MG63 (cell line): ENCODE results near the gene WDR7. TPM values are rescaled to one million over a fixed set of nuclear protein-coding genes. Genes with fewer than 3 reads are reported as not detected.

ENCODE experiments used
- DNase-seq: peaks from one replicate; pipeline ENCODE4 v3.0.0-alpha.2; 2020
- H3K27me3 ChIP-seq: fragments of 250-450 bp; sonication (Bioruptor Pico); 2 replicates; pipeline ENCODE4 v1.5.1; 2020; ENCODE audit warnings: mild to moderate bottlenecking, moderate library complexity
- H3K36me3 ChIP-seq: fragments of 250-450 bp; sonication (Bioruptor Pico); 2 replicates; pipeline ENCODE4 v1.5.1; 2020; ENCODE audit warnings: mild to moderate bottlenecking, moderate library complexity
- H3K4me3 ChIP-seq: fragments of 250-450 bp; sonication (Bioruptor Pico); 2 replicates; pipeline ENCODE4 v1.5.1; 2020; ENCODE audit warnings: mild to moderate bottlenecking, moderate library complexity
- H3K9me3 ChIP-seq: fragments of 250-450 bp; sonication (Bioruptor Pico); 2 replicates; pipeline ENCODE4 v1.5.1; 2020; ENCODE audit warnings: mild to moderate bottlenecking, moderate library complexity
- total RNA-seq: library from RNA; depleted of rRNA; stranded (reverse); fragments of >200 nt; shearing (Covaris generic); gene quantifications from 2 replicates; pipeline ENCODE4 v1.2.3, GENCODE V29; 2014; ENCODE audit warnings: low replicate concordance

Gene WDR7
- total RNA-seq, 1 experiment from 2014 or later = 4.0 TPM

DNA sequence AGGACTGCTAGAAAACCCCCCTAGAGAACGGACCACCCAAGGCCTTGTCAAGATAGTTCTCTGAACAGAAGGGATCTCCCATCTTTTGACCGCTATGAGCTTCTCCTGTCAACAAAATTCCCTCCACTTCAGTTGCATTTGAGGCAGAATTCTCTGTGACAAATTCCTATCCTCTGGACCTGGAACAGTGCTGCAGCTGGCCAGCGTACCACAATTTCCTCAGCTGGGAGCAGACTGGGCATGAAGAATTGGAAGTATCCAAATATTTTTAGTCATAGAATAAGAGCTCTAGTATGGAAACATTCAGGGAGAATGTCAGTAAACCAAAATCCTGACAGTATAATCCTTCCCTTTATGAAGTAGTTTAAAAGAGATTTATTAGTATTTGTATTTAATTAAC lies 348.7 kb downstream of the WDR7 start:
- no peak overlapping the region for H3K4me3 ChIP-seq
- DNase-seq = no peak
- H3K36me3 ChIP-seq = no peaks in the 10 kb centered on the region
- H3K27me3 ChIP-seq = no peaks in the 10 kb centered on the region
- H3K9me3 ChIP-seq = no peaks in the 10 kb centered on the region

DNA sequence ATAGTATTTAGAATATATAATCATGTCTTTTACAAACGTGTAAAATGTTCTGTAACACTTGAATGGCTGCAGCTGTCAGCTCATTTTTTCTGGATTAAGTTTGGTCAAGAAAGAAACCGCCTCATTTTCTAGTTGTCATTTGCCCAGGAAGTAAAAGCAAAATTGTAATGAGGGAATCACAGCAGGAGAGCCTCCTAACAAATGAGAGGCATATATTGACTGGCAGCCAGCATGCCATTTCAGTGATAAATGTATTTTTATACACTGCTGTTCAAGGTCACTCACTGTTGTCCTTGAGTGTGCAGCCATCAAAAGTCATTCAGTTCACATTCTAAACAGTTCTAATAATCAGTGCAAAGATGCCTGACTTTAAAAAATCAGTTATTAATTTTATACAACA lies 351.5 kb downstream of the WDR7 start:
- no peaks in the 10 kb centered on the region for H3K36me3 ChIP-seq
- H3K27me3 ChIP-seq = no peaks in the 10 kb centered on the region
- no peak for DNase-seq
- no peak overlapping the region for H3K4me3 ChIP-seq
- H3K9me3 ChIP-seq = no peaks in the 10 kb centered on the region

DNA sequence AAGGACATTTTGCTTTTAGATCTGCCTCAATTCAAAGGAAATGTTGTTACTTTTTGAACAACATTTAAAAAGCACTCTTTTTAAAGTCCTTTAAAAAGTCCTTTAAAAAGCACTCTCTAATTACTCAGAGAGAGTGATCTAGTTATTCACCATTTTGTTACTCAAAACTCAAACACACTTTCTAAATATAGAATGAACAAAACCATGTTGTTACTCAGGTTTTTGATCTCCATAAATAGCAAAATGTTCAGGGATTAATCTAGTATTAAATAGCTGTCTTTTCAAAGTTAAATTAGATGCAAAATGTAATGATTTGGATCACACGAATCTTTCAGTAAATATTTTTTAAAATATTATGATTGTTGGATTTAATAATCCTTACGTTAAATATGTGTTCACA lies 352.2 kb downstream of the WDR7 start:
- no peak for DNase-seq
- no peaks in the 10 kb centered on the region for H3K27me3 ChIP-seq
- H3K36me3 ChIP-seq = no peaks in the 10 kb centered on the region
- no peak overlapping the region for H3K4me3 ChIP-seq
- H3K9me3 ChIP-seq = no peaks in the 10 kb centered on the region

DNA sequence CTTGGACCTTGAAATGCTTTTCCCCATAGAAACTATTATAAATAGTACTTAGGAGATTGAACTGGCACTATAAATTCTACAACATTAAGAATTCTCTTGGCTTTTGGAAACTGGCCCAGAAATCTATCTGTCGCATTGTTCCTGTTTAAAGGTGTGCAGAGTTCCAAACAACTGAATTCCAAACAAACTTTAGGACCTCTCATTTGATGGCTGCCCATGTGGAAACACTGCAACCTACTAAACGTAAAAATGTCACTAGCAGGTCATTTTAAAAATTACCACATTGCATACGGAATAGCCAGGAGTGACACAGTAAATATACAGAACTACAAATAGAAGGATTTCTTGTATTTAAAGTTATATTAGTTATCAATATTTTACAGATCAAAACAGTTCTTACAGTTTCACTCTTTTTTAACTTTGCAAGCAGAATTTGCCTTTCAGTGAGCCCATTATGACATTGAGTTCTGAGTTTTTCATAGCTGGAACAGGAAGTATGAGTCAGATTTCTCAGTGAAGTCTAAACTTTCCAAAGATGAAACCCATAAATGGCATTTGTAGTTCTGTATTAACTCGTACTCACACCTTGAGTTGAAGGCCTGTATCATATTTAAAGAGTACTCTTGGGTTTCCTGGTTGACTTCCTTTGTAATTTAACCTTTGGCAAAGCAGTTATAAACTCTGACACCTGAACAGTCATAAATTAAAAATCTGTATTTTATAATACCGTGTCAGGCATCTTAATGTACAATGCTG lies 353.4 kb downstream of the WDR7 start:
- Histone ChIP-seq H3K4me3 (no peak overlapping the region), H3K27me3 (no peaks in the 10 kb centered on the region), H3K9me3 (no peaks in the 10 kb centered on the region), H3K36me3 (no peaks in the 10 kb centered on the region)
- no peak for DNase-seq

DNA sequence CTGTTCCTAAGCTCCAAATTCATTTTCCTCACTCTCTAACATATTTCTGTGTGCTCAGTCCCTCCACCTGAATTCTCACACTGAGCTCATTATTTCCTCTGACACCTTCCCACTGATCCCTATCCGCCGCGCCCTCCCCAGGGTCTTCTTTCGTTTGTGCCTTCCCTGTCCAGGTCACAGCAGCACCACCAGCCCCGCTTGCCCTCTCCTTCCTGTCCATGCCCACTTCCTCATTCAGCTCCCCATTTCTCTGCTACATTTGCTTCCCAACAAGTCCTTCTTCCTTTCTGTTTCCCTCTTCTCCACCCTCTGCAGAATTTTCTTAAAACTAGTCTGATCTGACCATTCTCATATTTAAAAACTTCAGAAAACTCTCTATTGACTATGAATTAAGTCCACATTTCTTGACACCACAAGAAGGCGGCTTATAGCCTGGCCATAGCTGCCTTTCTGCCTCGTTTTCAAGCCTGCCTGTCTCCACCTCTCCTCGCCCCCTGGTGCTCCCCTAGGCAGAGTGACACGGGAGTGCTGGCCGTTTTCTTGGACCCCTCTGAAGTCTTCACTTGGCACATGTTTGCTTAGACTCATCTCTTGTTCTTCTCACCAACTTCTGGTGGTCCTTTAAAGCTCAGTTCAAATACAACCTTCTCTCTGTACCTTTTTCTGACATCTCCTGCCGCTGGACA lies 357.0 kb downstream of the WDR7 start:
- H3K27me3 ChIP-seq = no peaks in the 10 kb centered on the region
- DNase-seq = no peak
- no peak overlapping the region for H3K4me3 ChIP-seq

DNA sequence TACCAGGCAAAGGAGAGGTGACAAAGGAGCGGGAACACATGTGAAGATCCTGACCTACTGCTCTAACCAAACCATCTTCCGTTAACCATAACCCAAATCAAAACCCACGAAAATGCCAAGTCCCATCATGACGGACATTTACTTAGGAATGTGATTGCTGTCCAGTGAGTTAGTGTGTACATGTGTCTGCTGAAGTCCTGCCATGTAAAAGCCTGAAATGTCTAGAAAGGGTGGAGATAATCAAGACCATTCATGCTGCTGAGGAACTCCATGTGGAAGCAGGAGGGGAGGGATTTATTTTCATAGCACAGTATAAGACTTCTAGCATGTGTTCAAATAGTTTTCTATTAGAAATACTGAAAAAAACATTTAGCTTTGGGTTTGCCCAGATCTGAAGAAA lies 358.7 kb downstream of the WDR7 start:
- Histone ChIP-seq H3K9me3 (no peaks in the 10 kb centered on the region), H3K4me3 (no peak overlapping the region), H3K36me3 (no peaks in the 10 kb centered on the region), H3K27me3 (no peaks in the 10 kb centered on the region)
- DNase-seq = no peak

More for the DNA sequence above, 357.0 kb downstream of the WDR7 start:
- no peaks in the 10 kb centered on the region for H3K36me3 ChIP-seq
- no peaks in the 10 kb centered on the region for H3K9me3 ChIP-seq

DNA sequence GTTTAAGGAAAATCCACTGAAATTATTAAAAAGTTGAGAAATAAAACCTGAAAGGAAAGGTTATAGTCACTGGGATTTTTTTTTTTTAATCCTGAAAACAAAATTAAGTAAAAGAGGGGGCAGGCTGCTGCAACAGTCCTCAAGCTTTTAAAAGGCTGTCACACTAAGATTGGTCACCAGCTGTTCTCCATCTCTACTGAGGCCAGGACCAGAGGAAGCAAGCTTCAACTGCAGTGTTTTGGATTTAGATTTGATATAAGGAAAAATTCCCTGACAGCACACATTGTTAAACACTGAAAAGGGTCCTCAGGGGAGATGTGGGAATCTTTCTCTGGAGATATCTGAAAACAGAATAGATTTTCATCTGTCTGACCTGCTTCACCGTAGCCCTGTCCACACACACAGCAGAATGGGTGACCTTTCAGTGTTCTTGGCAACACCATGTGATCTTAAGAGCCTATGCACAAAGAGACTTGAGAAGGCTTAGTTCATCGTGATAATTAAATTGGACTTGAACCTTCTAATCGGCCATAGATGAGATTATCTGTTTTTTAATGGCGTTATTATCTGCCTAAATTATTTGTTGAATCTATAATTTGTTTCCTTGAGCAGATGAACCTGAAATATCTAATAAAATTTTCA lies 363.7 kb downstream of the WDR7 start:
- H3K36me3 ChIP-seq = no peaks in the 10 kb centered on the region
- DNase-seq = no peak

DNA sequence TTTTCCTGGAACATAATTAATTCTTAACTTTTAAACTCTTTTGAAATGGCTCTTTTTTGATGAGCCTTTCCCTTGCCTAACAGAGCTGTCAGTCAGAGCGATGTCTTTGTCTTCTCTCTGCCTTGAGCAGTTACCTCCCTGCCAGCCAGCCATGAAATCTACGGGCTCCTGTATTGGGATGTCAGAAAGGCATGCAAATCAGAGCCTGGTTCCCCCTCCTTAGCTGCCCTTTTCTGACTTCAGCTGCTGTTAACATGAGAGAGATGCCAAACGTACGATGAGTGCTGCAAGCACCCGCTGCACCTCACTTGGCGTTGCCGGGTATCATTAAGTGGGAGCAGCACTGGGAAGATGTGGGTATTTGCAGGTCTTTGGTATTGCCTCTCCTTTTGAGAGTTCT lies 364.3 kb downstream of the WDR7 start:
- no peaks in the 10 kb centered on the region for H3K9me3 ChIP-seq
- no peak overlapping the region for H3K4me3 ChIP-seq
- H3K36me3 ChIP-seq = no peaks in the 10 kb centered on the region
- H3K27me3 ChIP-seq = no peaks in the 10 kb centered on the region
- DNase-seq = no peak

More for the DNA sequence above, 363.7 kb downstream of the WDR7 start:
- no peaks in the 10 kb centered on the region for H3K9me3 ChIP-seq
- H3K27me3 ChIP-seq = no peaks in the 10 kb centered on the region
- no peak overlapping the region for H3K4me3 ChIP-seq

DNA sequence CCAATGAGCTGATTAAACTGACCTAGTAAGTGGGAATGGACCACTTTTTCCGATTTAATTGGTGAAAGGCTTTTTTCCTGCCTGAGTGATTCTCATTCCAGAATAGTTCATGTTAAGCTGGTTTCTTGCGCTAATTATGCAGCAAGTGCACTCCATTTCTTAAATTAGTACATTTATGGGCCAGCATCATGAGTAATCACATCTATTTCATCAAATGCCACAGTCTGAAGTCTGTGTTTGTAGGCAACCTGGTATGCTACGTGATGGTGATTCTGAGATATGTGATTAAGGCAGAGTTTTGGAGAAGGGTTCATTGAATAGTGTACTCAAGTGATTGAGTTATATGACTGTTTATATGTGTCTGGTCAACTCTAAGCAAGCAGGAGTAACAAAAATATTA lies 367.7 kb downstream of the WDR7 start:
- no peak for DNase-seq
- no peaks in the 10 kb centered on the region for H3K27me3 ChIP-seq
- no peaks in the 10 kb centered on the region for H3K36me3 ChIP-seq
- no peaks in the 10 kb centered on the region for H3K9me3 ChIP-seq
- no peak overlapping the region for H3K4me3 ChIP-seq

DNA sequence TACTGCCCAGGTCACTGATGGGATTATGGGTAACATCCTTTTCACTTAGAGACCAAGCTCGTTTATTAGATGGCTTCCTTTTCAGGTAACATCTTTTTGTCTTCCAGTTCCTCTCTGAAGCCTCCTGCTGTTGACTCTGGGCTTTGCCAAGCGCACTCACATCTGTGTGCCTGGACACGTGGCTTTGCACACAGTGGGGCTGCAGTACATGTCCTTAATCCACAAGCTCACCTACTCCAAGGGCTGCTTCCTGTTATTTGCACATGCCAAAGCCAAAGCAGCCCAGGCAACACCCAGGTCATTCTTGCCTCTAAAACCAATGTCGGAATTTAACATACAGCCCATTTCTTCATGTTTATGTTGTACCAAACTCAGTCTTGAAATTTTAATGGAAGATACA lies 371.6 kb downstream of the WDR7 start:
- no peaks in the 10 kb centered on the region for H3K36me3 ChIP-seq
- H3K9me3 ChIP-seq = no peaks in the 10 kb centered on the region
- DNase-seq = no peak
- H3K4me3 ChIP-seq = no peak overlapping the region
- no peaks in the 10 kb centered on the region for H3K27me3 ChIP-seq

DNA sequence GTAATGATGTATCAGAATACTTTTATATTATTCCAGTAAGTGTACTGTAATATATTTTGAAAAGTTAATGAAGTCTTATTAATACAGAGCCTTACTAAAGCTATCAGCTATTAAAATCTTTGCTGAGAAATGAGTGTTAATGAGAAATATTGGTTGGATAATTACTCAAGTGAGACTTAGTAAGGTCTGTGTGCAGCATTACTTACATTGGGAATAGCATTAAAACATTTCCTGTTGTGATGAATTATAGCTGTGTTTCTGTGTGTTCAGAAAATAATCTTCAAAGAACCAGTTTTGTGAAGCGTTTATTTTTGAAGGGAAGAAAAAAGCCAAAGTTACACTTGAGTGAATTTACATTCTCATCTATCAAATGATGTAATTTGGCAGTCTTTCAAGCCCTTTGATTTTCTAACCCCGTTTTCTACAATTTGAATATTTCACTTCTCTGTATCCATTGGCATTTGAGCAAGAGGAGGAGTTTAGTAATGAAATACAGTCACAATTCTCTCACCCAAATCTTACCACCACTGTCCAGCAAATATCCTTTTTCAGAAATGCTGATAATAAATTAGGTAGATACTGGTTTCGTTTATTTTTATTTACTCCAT lies 372.2 kb downstream of the WDR7 start:
- no peak for DNase-seq
- Histone ChIP-seq H3K4me3 (no peak overlapping the region), H3K27me3 (no peaks in the 10 kb centered on the region), H3K9me3 (no peaks in the 10 kb centered on the region), H3K36me3 (no peaks in the 10 kb centered on the region)

DNA sequence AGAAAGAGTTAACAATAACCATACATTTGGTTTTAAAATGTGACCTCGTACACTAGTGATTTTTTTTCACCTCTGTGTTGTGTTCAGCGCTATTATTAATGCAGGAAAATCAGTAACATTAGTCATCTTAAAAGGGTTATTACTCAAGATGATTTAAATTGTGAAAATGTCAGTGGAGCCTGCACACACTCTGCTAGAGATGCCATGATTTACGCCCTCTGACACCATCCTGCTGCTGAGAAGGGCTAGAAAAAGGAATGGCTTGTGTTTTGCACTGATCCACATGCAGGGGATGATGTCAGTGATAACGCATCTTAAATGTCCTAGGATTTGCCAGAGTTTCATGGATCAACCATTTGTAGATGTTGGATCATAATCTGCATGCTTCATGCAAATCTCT lies 374.4 kb downstream of the WDR7 start:
- H3K27me3 ChIP-seq = no peaks in the 10 kb centered on the region
- H3K9me3 ChIP-seq = no peaks in the 10 kb centered on the region
- no peaks in the 10 kb centered on the region for H3K36me3 ChIP-seq
- no peak overlapping the region for H3K4me3 ChIP-seq
- no peak for DNase-seq

DNA sequence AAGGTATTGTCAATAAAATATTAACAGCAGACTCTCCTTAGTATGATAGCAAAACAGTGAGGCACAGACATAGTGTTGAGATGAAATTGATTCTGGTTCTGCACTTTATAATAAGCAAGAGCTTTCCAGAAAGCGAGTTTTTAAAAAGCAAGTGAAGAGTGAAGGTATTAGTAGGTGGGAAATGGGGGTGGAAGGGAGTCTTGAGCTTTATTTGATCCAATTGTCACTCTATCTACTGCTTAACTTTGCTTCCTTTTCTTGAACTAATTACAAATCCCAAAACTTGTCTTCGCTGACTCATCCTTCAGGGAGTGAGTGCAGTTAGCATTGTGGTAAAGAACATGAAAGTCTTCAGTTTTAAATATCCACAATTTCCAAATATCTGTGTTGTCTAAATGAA lies 375.2 kb downstream of the WDR7 start:
- no peak overlapping the region for H3K4me3 ChIP-seq
- H3K9me3 ChIP-seq = no peaks in the 10 kb centered on the region
- DNase-seq = no peak
- H3K36me3 ChIP-seq = no peaks in the 10 kb centered on the region
- no peaks in the 10 kb centered on the region for H3K27me3 ChIP-seq

DNA sequence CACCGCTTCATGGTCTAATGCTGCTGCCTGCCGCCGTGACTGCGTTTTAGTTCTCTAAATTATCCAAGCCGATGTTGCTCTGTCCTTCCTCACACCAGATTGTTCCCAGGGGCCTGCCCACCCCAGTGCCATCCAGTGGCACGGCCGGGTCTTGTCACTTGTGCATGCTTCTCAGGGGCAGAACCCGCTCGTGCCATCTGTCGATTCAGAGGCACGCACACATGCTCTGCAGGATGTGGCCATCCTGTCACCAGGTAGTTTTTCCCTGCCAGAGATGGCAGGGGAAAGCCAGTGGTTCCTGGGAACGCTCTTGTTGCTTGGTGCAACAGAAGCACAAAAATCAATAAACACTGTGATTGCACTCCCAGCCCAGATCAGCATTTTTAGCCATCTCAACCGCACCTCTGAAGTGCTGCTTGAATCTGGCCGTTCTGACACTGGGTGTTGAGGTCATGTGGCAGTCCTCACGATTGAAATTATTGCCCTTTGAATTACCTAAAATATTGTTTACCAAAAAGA lies 376.1 kb downstream of the WDR7 start:
- Histone ChIP-seq H3K36me3 (no peaks in the 10 kb centered on the region), H3K9me3 (no peaks in the 10 kb centered on the region), H3K4me3 (no peak overlapping the region), H3K27me3 (no peaks in the 10 kb centered on the region)
- DNase-seq = no peak

DNA sequence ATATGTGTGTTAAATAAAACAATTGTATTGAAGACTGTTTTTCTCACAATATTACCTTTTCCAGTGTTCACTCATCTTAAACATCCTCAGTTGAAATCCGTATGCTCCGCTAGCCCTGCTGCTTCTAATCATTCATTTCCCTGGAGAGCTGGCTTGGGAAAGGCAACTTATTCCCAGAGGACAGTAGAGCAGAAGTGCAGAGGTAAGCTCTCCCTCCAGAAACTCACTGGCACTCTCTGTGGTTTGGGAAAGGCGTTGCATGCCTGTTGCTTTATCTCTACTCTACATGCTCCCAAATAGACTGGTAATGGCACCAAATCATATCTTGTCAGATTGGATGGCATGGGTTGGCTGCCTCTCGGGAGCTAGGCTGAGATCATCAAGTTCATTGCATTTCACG lies 378.6 kb downstream of the WDR7 start:
- Histone ChIP-seq H3K36me3 (no peaks in the 10 kb centered on the region), H3K27me3 (no peaks in the 10 kb centered on the region), H3K9me3 (no peaks in the 10 kb centered on the region), H3K4me3 (no peak overlapping the region)
- no peak for DNase-seq

DNA sequence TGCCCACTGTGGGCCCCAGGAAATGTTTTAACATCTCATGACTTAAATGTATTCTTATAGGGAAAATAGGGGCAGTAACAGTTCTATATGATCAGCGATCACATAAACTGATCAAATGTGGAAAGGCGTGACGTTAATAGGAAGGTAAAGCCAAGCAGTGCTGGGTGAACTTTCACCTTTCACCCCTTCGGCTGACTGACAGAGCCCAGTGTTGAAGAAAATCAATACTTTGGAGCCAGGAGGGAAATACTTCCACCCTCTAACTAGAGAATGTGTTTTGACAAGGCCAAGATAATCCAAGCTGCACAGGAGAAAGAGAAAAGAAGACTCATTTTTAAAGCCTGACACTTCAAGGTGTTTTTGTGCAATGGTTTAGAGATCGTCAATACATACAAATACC lies 379.3 kb downstream of the WDR7 start:
- DNase-seq = no peak
- Histone ChIP-seq H3K9me3 (no peaks in the 10 kb centered on the region), H3K4me3 (no peak overlapping the region), H3K27me3 (no peaks in the 10 kb centered on the region), H3K36me3 (no peaks in the 10 kb centered on the region)

DNA sequence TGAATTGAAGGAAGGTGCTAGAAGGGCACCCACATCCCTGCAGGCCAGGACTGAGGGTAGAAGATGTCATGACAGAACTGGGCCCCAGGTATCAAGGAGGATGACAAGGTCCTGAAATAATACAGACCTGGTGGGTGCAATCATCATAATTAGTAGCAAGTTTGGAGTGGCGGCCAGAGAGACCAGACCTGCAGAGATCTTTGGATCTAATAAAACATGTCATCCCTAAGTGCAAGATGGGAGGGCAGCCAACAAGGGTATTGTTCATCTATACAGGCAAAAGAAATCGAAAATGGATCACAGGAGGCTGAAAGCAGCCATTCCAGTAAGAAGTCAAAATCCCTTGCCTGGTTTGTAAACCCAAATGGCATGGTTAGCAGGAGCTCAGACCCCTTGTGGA lies 384.4 kb downstream of the WDR7 start:
- DNase-seq = no peak
- Histone ChIP-seq H3K4me3 (no peak overlapping the region), H3K9me3 (no peaks in the 10 kb centered on the region), H3K27me3 (no peaks in the 10 kb centered on the region), H3K36me3 (no peaks in the 10 kb centered on the region)
